HepG2 (cell line): ENCODE data around the gene PIGR. TPM values are rescaled to one million over a fixed set of nuclear protein-coding genes. Genes with fewer than 3 reads are reported as not detected.

ENCODE experiments used
- ATAC-seq: fragments of 200-7000 bp; cut with Tn5 transposase; 3 replicates; pipeline ENCODE4 v1.9.1; 2020; ENCODE audit warnings: mild to moderate bottlenecking, moderate library complexity
- BruUV-seq: library from RNA; stranded (reverse); fragments of 400-500 nt; replicated peaks from 2 replicates; lab custom pipeline; 2021; lab: Mats Ljungman, UMichigan
- CTCF ChIA-PET: fragments of 300-600 bp; formaldehyde crosslinking; extraction: SDS; loops from one replicate; lab custom pipeline; 2021; ENCODE audit warnings: low total read pairs, inconsistent platforms, low intra/inter-chr PET ratio; lab: Yijun Ruan, JAX
- POLR2A ChIA-PET: fragments of 350-600 bp; sonication (Branson Sonifier 250); formaldehyde crosslinking; loops from one replicate; lab custom pipeline; 2020; ENCODE audit warnings: antibody characterized with exemption, inconsistent platforms; lab: Yijun Ruan, JAX
- DNase-seq: peaks from one replicate; pipeline ENCODE4 v3.0.0-alpha.2; 2015; ENCODE audit warnings: low spot score
- FAIRE-seq: peaks from 3 replicates; lab custom pipeline; 2011; peaks lifted over from hg19 to GRCh38; lab: Jason Lieb, UNC
- H2AFZ ChIP-seq: one replicate; pipeline ENCODE4 v1.6.1; 2011; ENCODE audit warnings: low read length, inconsistent platforms
- H3K27ac ChIP-seq: fragments of 300-600 bp; 3 replicates; pipeline ENCODE4 v1.8.0; 2011; ENCODE audit warnings: mixed run types, mild to moderate bottlenecking, mixed read lengths, low read length, inconsistent platforms; ENCODE audit not compliant: insufficient read depth; ENCODE audit errors: extremely low read length
- H3K27me3 ChIP-seq, 2 experiments: fragments of 200-600 bp in 1 of 2; 2 replicates in 1 of 2; 3 replicates in 1 of 2; pipeline versions ENCODE4 v1.6.0 to v1.8.0; 2011; ENCODE audit warnings: low read length in 2 of 2, mild to moderate bottlenecking in 2 of 2, moderate library complexity in 2 of 2, inconsistent platforms in 1 of 2; ENCODE audit not compliant: insufficient read depth in 2 of 2, control insufficient read depth in 1 of 2
- H3K36me3 ChIP-seq, 2 experiments: fragments of 200-600 bp in 1 of 2; replicated peaks in 1 of 2; 2 replicates in 1 of 2; 3 replicates in 1 of 2; pipeline versions ENCODE4 v1.5.1 to v1.8.0; 2011; ENCODE audit warnings: low read length in 2 of 2, inconsistent platforms in 1 of 2; ENCODE audit not compliant: insufficient read depth in 2 of 2, control insufficient read depth in 1 of 2
- H3K4me1 ChIP-seq: 2 replicates; pipeline ENCODE4 v1.5.1; 2012; ENCODE audit warnings: low read length, inconsistent platforms; ENCODE audit not compliant: insufficient read depth
- H3K4me2 ChIP-seq: 2 replicates; pipeline ENCODE4 v1.6.0; 2011; ENCODE audit warnings: low read depth, low read length, inconsistent platforms
- H3K4me3 ChIP-seq, 3 experiments: fragments of 200-600 bp in 1 of 3; sonication (generic), shearing (Covaris generic) in 1 of 3; replicated peaks in 1 of 3; 2 replicates each; pipeline ENCODE4 v1.5.1; 2011 to 2016; ENCODE audit warnings: low read length in 3 of 3, inconsistent platforms in 2 of 3, low read depth in 2 of 3, mild to moderate bottlenecking in 2 of 3, control low read depth in 1 of 3, mixed read lengths in 1 of 3; ENCODE audit not compliant: insufficient read depth in 1 of 3
- H3K79me2 ChIP-seq: one replicate; pipeline ENCODE4 v1.6.1; 2011; ENCODE audit warnings: low read length, inconsistent platforms; ENCODE audit not compliant: insufficient read depth
- H3K9ac ChIP-seq: 2 replicates; pipeline ENCODE4 v1.6.0; 2011; ENCODE audit warnings: mild to moderate bottlenecking, low read depth, low read length, inconsistent platforms; ENCODE audit not compliant: insufficient read depth
- H3K9me3 ChIP-seq: 2 replicates; pipeline ENCODE4 v1.5.1; 2012; ENCODE audit warnings: mild to moderate bottlenecking, low read length
- H4K20me1 ChIP-seq: 2 replicates; pipeline ENCODE4 v1.6.0; 2011; ENCODE audit warnings: inconsistent platforms, mild to moderate bottlenecking, low read length, moderate library complexity; ENCODE audit not compliant: insufficient read depth
- CTCF ChIP-seq: sonication (generic); formaldehyde crosslinking; IDR thresholded peaks from 2 replicates; pipeline ENCODE4 v1.5.0; 2020; ENCODE audit warnings: mild to moderate bottlenecking, missing genetic modification reagents, moderate library complexity
- DPF2 ChIP-seq: sonication (generic); formaldehyde crosslinking; IDR thresholded peaks from 2 replicates; pipeline ENCODE4 v1.4.0; 2020; ENCODE audit warnings: mild to moderate bottlenecking, low read depth, missing genetic modification reagents, borderline replicate concordance
- EED ChIP-seq: sonication (generic); formaldehyde crosslinking; IDR thresholded peaks from 2 replicates; pipeline ENCODE4 v1.5.0; 2020; ENCODE audit warnings: mild to moderate bottlenecking, missing genetic modification reagents
- ELF1 ChIP-seq: sonication (generic); formaldehyde crosslinking; IDR thresholded peaks from 2 replicates; pipeline ENCODE4 v1.4.0; 2020; ENCODE audit warnings: missing genetic modification reagents
- ELF4 ChIP-seq: sonication (generic); formaldehyde crosslinking; IDR thresholded peaks from 2 replicates; pipeline ENCODE4 v1.5.0; 2020; ENCODE audit warnings: missing genetic modification reagents, mild to moderate bottlenecking, moderate library complexity, borderline replicate concordance
- GLI4 ChIP-seq: sonication (generic); formaldehyde crosslinking; IDR thresholded peaks from 2 replicates; pipeline ENCODE4 v1.5.1; 2020; ENCODE audit warnings: missing genetic modification reagents, mild to moderate bottlenecking, moderate library complexity, borderline replicate concordance
- HDAC6 ChIP-seq: fragments of 200-600 bp; sonication (generic); IDR thresholded peaks from 2 replicates; pipeline ENCODE4 v1.7.0; 2017; ENCODE audit warnings: mild to moderate bottlenecking, antibody characterized with exemption, low read length, low read depth
- MIER2 ChIP-seq: IDR thresholded peaks from 2 replicates; pipeline ENCODE4 v1.6.1; 2016; ENCODE audit warnings: missing biosample characterization, missing genetic modification reagents
- POLR2A ChIP-seq, 2 experiments: IDR thresholded peaks; 2 replicates each; pipeline ENCODE4 v1.6.1; 2011; ENCODE audit warnings: low read depth in 2 of 2, low read length in 2 of 2, mild to moderate bottlenecking in 1 of 2, moderate library complexity in 1 of 2; ENCODE audit not compliant: insufficient read depth in 1 of 2
- STAG1 ChIP-seq: sonication (generic); formaldehyde crosslinking; IDR thresholded peaks from 2 replicates; pipeline ENCODE4 v1.4.0; 2020; ENCODE audit warnings: missing genetic modification reagents
- STAT5B ChIP-seq: sonication (generic); formaldehyde crosslinking; IDR thresholded peaks from 2 replicates; pipeline ENCODE4 v1.4.0; 2020; ENCODE audit warnings: missing genetic modification reagents
- TEAD3 ChIP-seq: optimal IDR thresholded peaks from 2 replicates; pipeline ENCODE3; 2016; ENCODE audit warnings: borderline replicate concordance
- ZKSCAN1 ChIP-seq: fragments of 150-350 bp; IDR thresholded peaks from 2 replicates; pipeline ENCODE4 v1.6.1; 2014; ENCODE audit warnings: low read length
- ZNF510 ChIP-seq: sonication (generic); formaldehyde crosslinking; IDR thresholded peaks from 2 replicates; pipeline ENCODE4 v1.4.0; 2020; ENCODE audit warnings: low read depth, mild to moderate bottlenecking, missing genetic modification reagents
- ZNF788 ChIP-seq: sonication (generic); formaldehyde crosslinking; IDR thresholded peaks from 2 replicates; pipeline ENCODE4 v1.5.0; 2020; ENCODE audit warnings: mild to moderate bottlenecking, missing genetic modification reagents, borderline replicate concordance
- ZNF879 ChIP-seq: sonication (generic); formaldehyde crosslinking; IDR thresholded peaks from 2 replicates; pipeline ENCODE4 v1.8.1; 2023; ENCODE audit warnings: missing genetic modification reagents
- WGBS: methylation state at CpG from one replicate; pipeline ENCODE4 v1.1.6; 2017; ENCODE audit warnings: low lambda C conversion rate; 5-methylcytosine and 5-hydroxymethylcytosine counted together
- in situ Hi-C: cut with HindIII; loops from 2 replicates; pipeline ENCODE4 v1.10.0; 2017; ENCODE audit warnings: low pct_unique_long_range_greater_than_20kb; ENCODE audit not compliant: extremely low pct_ligation_motif_present
- intact Hi-C: fragments of 100-400 bp; cut with micrococcal nuclease; formaldehyde crosslinking; loops from one replicate; pipeline ENCODE4 v1.10.0; 2022; ENCODE audit not compliant: unreplicated experiment
- polyA plus RNA-seq, 8 experiments: library from polyadenylated mRNA; depleted of rRNA in 3 of 8; stranded (reverse) in 7 of 8; unstranded in 1 of 8; fragments of >200 nt; fragmentation: Illumina TruSeq in 4 of 8; extraction: Trizol in 4 of 8; gene quantifications; 2 replicates each; pipeline versions ENCODE4 v1.2.1 to v1.2.3, GENCODE V29; 2011 to 2016; ENCODE audit warnings: low read depth in 4 of 8, missing spikeins in 1 of 8, mixed read lengths in 1 of 8; ENCODE audit not compliant: insufficient read depth in 1 of 8
- total RNA-seq, 5 experiments: library from RNA; depleted of rRNA; stranded (reverse); fragments of >200 nt; fragmentation: Illumina TruSeq; extraction: Trizol; gene quantifications; 2 replicates each; pipeline ENCODE4 v1.2.3, GENCODE V29; 2016; ENCODE audit warnings: low read depth in 1 of 5
- TF ChIP-seq, protein P1 (sequence below): sonication (generic); formaldehyde crosslinking; IDR thresholded peaks from 2 replicates; pipeline ENCODE4 v1.5.0; 2020; ENCODE audit warnings: mild to moderate bottlenecking, missing genetic modification reagents

The PIGR gene
- total and polyA plus RNA-seq, 2 of the 13 experiments (the other 11 are each of a cell fraction or from before 2014, with no cell fraction given), result not detected

GRCh38 chr1:206933333-206933945 is 12.8 kb downstream of the PIGR start:
- H3K4me2 ChIP-seq, result no peak overlapping the region
- FAIRE-seq, result no peak
- no peak for DNase-seq
- H3K4me1 ChIP-seq, result no peaks in the 10 kb centered on the region
- peak; percentile 35 for TF ChIP-seq STAG1
- peak; percentile 60 for TF ChIP-seq CTCF (CRISPR knock-in tag)
- no peak for TF ChIP-seq ZKSCAN1
- POLR2A ChIA-PET, result no interaction called here
- in situ Hi-C loops (loop anchor here (5.0 to 10.0 kb wide), 2 partner anchors 49 to 141 kb away; no protein-coding TSS in a partner anchor), intact Hi-C loops (no loop called here)
- no peaks in the 10 kb centered on the region for H3K36me3 ChIP-seq
- no peak overlapping the region for H3K4me3 ChIP-seq
- no peak overlapping the region for H3K27ac ChIP-seq
- H3K27me3 ChIP-seq, result peaks cover 2 to 3% of the 10 kb centered on the region in 2 experiments; a peak in 3 of 5 replicates
- WGBS, result 24% methylated on average over 5 of the region's 8 CpGs
- H3K9ac ChIP-seq, result no peak overlapping the region
- CTCF ChIA-PET, result interaction anchor here (1.4 kb wide), 1 partner anchor 46 kb away, joined by 4 read pairs; no protein-coding TSS in a partner anchor
- no peaks in the 10 kb centered on the region for H4K20me1 ChIP-seq
- no peaks in the 10 kb centered on the region for H3K79me2 ChIP-seq
- no peaks in the 10 kb centered on the region for H3K9me3 ChIP-seq
- peak; percentile 54 for ATAC-seq
- no peak overlapping the region for H2AFZ ChIP-seq
- no TSS peak for BruUV-seq

- no peak for FAIRE-seq
- Histone ChIP-seq H3K79me2 (no peaks in the 10 kb centered on the region), H3K36me3 (no peaks in the 10 kb centered on the region), H3K4me2 (no peak overlapping the region), H3K27me3 (peaks cover 0 to 1% of the 10 kb centered on the region in 2 experiments; a peak in 3 of 5 replicates), H3K27ac (no peak overlapping the region), H3K4me1 (peaks cover 5% of the 10 kb centered on the region), H3K4me3 (no peak overlapping the region), H2AFZ (no peak overlapping the region), H3K9me3 (no peaks in the 10 kb centered on the region), H3K9ac (no peak overlapping the region), H4K20me1 (no peaks in the 10 kb centered on the region)
- intact Hi-C loops (no loop called here), in situ Hi-C loops (loop anchor here (5.0 to 10.0 kb wide), 2 partner anchors 50 to 143 kb away; no protein-coding TSS in a partner anchor)
- ATAC-seq, result no peak
- ChIA-PET CTCF (no interaction called here), POLR2A (no interaction called here)
- TF ChIP-seq MIER2 (CRISPR knock-in tag) (no peak), ZNF510 (CRISPR knock-in tag) (no peak), HDAC6 (no peak), EED (CRISPR knock-in tag) (no peak), ZNF788 (CRISPR knock-in tag) (no peak), GLI4 (CRISPR knock-in tag) (no peak), ZNF879 (CRISPR knock-in tag) (no peak), STAT5B (CRISPR knock-in tag) (no peak), TEAD3 (CRISPR knock-in tag) (no peak), POLR2A (IDR thresholded peaks at IDR 0.05; ENCODE audit: insufficient read depth in 1 of 2, low read depth in 2 of 2, low read length in 2 of 2) (no peak), ELF4 (CRISPR knock-in tag) (no peak), ELF1 (no peak), DPF2 (CRISPR knock-in tag) (no peak)
- TF ChIP-seq, protein P1, sequence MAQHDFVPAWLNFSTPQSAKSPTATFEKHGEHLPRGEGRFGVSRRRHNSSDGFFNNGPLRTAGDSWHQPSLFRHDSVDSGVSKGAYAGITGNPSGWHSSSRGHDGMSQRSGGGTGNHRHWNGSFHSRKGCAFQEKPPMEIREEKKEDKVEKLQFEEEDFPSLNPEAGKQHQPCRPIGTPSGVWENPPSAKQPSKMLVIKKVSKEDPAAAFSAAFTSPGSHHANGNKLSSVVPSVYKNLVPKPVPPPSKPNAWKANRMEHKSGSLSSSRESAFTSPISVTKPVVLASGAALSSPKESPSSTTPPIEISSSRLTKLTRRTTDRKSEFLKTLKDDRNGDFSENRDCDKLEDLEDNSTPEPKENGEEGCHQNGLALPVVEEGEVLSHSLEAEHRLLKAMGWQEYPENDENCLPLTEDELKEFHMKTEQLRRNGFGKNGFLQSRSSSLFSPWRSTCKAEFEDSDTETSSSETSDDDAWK (CRISPR knock-in tag), result no peak
- BruUV-seq, result no TSS peak
- WGBS, result 50% methylated on average over 7 of the region's 8 CpGs
- no peak for DNase-seq
Measured at GRCh38 chr1:206932177-206932576, 14.1 kb downstream of the PIGR start.
